ENCODE data around the gene MARVELD1.

MARVELD1 gene

DNA sequence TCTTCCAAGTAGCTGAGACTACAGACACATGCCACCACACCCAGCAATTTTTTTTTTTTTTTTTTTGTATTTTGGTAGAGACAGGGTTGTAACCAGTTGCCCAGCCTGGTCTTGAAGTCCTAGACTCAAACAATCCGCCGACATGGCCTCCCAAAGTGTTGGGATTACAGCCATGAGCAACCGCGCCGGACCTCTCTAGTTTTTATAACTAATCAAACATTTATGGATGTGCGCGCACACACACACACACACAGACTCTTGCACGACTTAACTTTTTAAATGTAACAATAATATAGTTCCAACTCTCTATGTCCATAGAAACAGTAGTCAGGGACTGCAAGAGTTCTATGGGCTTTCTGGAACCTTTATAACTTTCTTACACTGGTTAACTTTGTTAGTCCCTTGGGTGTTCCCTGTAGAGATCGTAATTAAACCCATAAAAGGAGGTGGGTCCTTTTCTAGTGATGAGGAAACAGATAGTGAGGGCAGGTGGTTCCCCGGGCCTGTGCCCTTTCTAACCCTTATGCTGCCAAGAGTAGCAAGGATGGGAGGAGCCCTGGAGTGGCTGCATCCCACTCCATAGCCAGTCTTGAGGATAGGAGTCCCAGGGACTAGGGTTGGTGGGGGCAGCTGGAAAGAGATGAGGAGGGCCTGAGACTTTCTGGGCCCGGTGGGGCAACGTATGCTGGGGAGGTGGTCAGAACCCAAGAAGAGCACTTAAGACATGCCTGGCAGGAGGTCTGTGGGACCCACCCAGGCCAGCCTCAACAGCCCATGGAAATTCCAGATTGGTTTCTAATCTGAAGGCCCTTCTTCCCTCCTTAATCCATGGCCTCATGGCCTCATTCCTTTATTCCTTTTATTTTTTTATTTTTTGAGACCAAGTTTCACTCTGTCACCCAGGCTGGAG lies 8.6 kb downstream of the MARVELD1 start:
- DNase-seq (ENCODE audit: low read depth), result no peak

DNA sequence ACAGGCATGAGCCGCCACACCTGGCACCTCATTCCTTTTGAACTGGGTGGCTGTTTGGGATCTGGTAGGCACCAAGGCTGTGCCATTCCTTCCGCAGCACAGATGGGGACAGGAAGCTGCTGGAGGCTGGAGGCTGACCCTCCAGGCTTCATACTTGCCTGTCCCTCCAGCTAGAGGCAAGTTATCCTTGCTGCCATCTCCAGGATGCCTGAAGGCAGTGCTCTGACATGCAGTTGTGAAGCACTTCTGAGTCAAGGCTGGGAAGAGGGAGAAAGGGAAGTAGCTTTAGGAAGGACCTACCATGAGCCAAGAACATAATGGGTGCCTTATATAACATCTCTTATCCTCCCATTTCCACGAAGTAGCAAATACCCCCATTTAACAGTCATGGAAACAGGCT lies 9.5 kb downstream of the MARVELD1 start:
- DNase-seq (ENCODE audit: low read depth), result no peak

DNA sequence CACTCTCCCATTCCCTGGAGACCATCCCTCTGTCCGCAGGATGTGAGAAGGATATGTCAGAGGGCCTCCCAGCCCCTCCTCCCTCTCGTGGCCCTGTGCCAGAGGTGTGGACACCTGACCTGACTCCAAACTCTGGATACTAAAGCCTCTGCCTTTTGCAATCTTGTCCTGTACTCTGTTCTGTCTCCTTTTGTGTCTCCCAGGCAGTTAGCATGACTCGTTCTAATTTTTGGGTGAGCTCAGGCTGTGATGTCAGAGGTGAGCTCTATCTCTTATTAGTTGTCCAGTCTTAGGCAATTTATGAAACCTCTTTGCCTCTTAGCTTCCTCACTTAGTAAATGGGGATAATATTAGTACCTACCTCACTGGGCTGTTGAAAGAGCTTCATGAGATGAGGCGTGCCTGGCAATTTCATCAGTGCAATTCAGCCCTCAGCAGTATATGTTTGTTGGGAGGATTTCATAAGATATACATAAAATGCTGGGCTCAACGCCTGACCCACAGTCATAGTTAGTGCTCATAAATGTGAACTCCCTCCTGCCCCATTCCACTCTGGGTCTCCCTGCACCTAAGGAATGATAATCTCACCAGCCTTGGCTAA lies 10.9 kb downstream of the MARVELD1 start:
- DNase-seq (ENCODE audit: low read depth), result no peak

DNA sequence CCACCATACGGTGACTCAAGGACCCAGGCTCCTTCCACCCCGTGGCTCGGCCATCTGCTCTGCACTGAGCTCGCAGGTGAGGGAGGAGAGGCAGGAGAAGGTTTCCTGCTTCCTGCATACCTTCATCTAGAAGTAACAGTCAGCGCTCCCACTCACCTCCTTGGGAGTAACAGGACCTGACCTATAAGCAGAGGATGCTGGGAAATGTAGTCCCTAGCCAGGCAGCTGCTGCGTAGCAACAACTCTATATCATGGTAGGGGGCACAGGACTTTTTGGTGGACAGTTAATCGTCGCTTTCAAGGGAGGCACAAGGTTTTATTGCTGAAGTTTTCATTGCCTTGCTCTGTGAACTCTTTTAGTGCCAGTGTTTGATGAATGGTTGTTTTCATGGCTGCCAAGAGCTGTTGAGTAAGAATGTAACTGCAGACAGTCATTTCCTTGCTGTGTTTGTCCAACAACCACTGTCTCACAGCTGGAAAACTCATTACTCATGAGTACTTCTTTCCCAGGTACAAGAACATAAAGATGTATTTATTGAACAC lies 13.2 kb downstream of the MARVELD1 start:
- DNase-seq (ENCODE audit: low read depth), result no peak

DNA sequence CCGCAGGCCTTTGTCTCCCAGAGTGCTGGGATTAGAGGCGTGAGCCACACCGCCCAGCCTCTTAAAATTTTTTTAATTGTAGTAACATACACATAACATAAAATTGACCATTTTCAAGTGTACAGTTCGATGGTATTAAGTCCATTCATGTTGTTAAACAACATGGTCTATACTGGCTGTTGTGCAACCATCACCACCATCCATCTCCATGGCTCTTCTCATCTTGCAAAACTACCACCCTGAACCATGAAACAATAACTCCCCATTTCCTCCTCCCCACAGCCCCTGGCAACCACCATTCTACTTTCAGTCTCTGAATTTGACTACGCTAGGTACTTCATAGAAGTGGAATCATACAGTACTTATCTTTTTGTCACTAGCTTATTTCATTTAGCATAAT lies 15.5 kb downstream of the MARVELD1 start:
- DNase-seq (ENCODE audit: low read depth), result no peak

DNA sequence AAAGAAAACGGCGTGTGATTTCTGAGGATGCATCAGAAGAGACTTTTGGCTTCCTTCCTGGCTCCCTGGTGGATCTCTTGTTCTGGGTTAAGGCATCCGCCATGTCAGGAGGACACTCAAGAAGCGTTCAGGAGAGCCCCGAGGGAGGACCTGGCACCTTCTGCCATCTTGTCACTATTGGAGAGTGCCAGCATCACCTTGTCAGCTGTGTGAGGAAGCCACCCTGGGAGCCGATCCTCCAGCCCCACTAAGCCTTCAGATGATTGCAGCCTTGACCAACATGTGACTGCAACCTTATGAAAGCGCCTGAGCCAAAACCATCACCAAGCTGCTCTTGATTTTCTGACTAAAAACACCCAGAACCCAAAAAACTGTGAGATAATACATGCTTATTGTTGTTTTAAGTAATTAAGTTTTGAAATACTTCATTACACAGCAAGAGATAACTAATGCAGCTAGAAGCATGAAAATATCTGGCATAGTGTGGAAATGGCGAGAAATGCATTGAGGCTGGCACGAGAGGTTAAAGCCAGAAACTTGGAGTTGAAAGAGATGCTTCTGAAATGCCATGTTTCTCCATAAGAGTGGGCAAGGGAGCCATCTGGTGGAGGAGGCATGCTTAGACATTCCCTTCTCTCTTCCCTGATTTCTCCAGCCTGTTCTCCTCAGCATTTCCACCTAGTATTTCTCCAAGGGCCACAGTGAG lies 18.0 kb downstream of the MARVELD1 start:
- peak; percentile 67 for DNase-seq (ENCODE audit: low read depth)

DNA sequence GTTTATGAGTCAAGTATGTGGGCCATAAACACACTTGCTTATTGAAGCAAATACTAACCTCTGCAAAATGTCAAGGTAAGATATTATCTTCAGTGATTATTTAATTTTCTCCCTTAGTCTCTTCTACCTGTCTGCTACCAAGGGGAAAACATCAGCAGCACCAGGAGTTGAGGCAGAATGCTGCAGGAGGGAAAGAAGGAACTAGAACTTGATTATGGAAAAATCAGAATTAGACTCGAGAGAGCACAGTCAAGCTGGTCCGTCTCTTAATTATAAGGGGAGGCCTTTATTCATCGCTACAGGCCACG lies 18.5 kb downstream of the MARVELD1 start:
- no peak for DNase-seq (ENCODE audit: low read depth)

DNA sequence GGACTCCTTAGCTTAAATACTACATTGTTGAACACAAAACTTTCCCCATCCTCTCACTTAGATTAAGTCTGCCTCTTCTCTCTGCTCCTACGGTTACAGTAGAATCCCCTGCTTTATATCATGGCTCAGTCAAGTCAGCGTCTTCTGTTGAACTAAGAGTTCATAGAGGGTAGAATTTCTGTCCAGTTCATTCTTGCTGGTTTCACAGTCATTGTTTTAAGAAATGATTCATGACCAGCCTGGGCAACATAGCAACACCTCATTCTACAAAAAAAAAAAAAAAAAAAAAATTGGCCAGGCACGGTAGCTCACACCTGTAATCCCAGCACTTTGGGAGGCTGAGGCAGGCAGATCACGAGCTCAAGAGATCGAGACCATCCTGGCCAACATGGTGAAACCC lies 19.7 kb downstream of the MARVELD1 start:
- DNase-seq (ENCODE audit: low read depth), result no peak

DNA sequence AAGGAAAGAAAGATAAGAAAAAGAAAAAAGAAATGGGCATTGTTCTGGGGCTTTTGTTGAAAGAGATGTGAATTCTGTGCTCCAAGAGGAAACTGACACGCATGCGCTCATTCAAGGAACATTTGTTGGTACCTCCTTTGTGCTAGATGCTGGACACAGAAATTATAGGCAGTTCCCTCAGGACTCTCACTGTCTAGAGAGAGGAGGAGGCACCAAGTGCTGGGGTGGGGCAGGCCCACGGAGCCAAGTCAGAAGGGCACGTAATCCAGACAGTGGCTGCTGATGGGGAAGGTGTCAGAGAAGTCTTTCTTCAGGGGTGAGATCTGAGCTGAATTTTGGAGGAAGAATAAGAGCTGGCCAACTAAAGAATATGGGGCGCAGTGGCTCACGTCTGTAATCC lies 20.5 kb downstream of the MARVELD1 start:
- DNase-seq (ENCODE audit: low read depth), result no peak

DNA sequence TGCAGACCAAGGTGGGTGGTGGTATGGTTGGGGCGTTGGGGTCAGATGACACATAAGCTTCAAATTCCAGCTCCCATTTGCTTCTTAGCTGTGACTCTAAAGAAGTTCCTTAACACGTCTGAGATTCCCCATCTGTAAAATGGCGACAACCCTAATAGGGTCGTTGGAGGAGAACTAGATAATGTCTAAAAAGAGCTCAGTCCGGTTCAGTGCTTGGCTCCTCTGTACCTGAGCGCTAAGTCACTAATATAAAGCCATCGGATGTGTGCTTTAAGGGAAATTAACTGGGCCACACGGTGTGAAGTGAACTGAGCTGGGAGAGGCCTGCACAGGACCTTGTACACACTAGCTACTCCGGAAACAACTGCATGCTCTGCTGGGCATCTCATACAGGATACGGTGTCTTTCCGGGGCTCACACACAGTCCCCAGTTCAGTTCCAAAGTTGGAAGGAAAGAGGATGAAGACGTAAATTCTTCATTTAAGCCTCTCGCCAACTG lies 22.9 kb downstream of the MARVELD1 start:
- no peak for DNase-seq (ENCODE audit: low read depth)

DNA sequence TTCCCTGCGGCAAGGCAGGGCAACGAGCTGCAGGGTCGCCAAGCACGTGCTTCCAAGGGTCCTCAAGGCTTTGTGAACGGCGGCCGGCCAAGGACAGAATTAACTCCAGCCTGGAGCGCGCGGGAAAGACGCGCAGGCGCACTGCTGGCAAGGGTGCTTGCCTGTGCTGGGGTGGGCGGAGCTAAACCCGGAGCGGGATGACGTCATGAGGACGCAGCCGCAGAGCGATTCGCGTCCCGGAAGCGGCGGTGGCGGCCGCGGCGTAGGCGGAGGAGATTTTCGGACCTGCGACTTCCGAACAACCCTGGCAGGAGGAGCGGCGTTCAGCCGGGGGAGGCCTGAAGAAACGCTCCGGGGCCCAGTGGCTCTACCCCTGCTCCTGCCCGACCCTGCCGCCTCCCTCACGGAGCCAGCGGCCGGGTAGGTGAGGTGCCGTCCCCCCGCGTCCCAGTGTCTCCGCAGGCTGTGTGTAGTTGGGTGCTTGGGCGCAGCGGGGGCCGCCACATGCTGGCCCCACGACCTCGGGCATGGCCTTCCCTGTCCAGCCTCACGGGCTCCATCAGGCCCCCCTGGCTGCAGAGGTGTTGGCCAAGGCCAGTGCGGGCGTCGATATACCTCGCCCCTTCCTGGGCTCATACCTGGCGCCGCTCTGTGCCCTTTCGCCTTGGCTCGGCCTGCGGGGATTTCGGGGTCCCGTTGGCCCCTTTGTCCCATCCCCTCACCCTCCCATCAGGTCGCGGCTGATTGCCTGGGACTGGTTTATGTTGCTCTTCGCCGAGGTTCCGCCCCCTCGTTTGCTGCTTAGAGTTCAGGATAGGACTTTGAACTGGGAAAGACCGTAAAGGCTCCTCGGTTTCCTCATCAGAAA lies 23.6 kb downstream of the MARVELD1 start, which contains the start of gene ZFYVE27:
Gene ZFYVE27, plus strand, starts transcription at position 227 of the 868 bp plus-strand sequence. CDS start 1,350 bp downstream, outside the sequence.
- DNase-seq (ENCODE audit: low read depth), result peak; percentile 92

DNA sequence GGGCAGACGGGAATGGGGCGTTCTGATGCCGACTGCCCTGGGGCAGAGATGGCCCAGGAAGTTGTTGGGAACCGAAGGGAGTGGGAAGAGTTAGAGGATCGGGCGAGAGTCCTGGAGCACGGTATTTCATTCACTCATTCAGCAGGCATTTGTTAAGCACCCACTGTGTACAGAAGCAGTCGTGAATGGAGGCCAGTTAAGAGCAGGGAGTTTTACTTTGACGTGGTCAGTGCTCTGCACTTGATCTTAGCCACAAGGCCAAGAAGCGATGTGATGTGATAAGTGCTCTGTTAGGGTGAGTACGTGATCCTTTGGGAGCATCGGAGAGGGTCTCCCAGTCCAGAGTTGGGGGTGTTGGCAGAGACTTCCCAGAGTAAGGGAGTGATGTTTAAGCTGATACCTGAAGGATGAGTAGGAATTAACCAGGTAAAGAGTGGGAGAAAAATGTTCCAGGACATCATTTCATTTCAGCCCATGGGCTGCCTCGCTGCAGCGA lies 24.3 kb downstream of the MARVELD1 start:
- DNase-seq (ENCODE audit: low read depth), result no peak

DNA sequence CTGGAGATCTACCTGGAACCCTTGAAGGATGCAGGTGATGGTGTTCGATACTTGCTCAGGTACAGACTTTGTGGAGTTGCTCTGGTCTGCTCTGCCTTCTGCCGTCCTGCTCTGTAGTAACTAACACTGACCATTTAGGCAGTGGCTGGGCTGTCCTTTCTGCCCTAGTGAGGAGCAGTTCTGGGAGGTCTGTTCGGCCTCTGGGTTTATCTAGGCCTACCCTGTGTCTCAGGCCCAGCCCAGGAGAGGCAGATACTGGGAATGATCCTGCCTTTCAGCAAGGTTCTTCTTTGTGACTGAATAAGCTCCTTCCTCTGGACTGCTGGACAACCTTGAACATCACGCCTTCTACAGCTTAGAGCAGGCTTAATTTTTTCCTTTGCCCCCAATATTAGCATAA lies 25.1 kb downstream of the MARVELD1 start:
- DNase-seq (ENCODE audit: low read depth), result no peak

DNA sequence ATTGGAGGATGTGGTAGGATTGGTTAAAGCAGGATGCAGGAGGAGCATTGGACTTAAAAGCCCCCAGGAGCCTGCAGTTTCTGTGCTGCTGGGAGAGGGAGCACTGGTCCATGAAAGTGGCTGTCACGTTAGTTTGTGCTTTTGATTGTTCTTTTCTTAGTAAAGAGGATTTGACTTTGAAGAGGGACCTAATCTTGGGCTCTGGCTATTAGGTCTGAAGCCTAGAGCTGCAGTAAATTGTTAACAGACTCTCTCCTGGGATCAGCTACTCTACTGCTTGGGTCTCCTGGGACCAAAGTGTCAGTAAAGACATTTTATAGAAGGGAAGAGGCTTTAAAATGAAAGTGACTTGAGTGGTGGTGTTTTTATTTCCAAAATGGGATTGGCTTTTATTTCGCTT lies 27.1 kb downstream of the MARVELD1 start:
- no peak for DNase-seq (ENCODE audit: low read depth)

DNA sequence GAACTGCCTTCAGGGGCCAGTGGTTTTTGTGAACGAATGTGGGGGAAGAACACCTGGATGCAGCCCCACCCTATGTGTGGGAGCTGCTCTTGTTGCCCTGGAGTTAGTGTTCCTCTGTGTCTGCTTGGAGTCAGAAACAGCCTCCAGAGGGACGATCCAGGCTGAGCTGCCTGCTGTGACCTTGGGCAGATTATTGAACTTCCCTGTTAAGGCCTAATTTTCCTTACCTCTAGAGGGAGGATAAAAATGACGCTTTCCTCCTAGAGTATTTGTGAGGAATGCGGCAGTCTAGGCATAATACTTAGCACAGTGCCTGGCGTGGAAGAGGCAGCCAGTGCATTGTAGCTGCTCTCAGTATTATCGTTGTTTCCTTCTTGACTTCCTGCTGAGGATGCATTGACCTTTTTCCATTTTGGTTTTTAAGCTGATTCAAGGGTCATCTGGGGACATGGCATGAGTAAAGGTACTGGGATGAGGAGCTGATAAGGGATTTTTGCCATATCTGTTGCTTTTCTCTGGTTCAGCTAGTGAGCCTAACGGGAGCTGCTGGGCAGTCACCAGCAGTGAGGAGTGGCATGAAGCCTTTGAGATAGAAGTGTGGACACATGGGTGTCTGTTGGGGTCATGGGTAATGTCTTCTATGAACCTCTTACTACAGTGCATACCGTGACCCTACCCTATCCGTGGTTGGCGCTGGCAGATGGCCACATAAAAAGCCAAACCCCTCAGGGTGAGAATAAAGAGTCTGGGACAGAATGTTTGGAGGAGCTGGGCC lies 29.8 kb downstream of the MARVELD1 start:
- DNase-seq (ENCODE audit: low read depth), result no peak

DNA sequence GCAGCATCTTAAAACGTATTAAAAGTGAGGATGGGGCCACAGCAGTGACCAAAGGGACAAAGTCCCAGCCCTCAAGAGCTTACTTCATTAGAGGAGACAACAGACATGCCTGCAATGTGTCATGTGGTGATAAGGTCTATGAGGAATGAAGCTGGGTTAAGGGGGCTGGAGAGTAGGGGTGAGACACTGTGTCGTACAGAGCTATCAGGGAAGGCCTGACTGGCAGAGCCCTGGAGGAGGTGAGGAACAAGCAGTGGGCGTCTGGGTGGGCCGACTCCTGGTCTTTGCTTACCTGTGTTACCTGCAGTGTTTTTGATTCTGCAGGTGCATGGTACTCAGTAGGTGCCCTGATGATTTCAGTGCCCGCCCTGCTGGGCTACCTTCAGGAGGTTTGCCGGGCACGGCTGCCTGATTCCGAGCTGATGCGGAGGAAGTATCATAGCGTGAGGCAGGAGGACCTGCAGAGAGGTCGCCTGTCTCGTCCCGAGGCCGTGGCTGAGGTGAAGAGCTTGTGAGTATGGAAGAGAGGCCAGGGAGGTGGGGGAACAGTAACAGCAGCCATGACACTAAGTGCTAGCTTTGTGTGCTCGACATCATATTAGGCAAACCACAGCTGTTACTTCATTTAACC lies 31.0 kb downstream of the MARVELD1 start:
- no peak for DNase-seq (ENCODE audit: low read depth)

DNA sequence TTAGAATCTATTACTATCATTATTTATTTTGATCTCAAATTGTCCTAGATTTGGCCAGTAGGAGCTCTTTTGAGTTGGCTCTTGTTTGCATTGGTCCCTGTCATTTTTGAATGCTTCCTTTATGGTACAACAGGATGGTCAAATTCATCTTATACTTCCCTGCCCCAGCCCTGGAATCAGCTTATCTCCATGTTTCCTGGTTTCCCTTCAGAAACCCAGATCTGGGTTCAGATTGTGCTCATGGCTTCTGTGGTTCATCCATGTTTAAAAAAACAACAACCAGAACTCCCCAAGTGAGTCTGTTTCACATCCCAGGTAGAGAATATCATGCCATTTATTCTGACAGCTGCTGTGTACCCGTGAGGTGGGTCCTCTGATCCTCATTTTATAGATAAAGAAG lies 34.0 kb downstream of the MARVELD1 start:
- no peak for DNase-seq (ENCODE audit: low read depth)

DNA sequence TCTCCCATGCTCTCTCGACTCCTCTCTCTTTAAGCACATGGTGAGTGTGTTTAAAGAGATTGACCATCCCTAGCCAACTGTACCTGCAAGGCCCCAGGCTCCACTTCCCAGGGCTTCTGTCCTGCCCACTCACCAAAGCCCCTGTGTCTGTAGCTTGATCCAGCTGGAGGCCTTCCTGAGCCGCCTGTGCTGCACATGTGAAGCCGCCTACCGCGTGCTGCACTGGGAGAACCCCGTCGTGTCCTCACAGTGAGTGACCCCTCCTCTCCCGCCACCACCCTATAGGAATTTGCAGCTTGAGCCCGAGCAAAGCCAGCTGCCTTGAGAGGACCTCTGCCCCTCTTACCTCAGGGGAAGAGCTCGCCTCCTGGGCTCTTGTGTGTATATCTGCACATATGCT lies 34.6 kb downstream of the MARVELD1 start:
- DNase-seq (ENCODE audit: low read depth), result no peak

DNA sequence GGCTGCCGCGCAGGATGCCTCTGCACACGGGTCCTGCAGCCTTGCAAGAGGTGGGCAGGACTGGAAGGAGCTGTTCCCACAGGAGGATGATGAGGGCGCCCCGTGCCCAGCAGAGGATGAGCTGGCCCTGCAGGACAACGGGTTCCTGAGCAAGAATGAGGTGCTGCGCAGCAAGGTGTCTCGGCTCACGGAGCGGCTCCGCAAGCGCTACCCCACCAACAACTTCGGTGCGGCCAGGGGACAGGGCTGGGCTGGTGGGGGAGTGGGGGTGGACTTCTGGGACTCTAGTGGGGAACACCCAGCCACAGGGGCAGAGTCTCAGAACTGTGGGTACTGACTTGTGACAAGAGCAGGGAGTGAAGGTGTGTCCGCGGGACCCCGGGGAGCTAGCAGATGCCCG lies 39.4 kb downstream of the MARVELD1 start:
- no peak for DNase-seq (ENCODE audit: low read depth)

DNA sequence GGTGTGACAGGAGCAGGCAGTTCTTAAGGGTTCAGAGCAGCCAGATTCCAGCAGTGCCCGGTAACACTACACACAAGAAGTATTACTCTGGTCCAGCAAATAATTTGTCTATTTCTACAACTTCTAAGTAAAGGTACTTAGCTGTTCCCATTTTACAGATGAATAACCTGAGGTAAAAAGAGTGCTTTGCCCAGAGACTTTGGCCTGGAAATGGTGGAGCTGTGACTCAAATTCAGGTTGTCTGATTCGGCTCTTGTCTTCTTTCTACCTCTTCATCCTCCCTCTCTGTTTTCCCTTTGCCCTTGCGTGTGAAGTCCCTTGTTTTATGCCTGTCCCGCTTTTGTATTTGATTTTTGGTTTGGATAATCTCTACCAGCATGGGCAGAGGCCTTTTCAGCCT lies 41.2 kb downstream of the MARVELD1 start:
- no peak for DNase-seq (ENCODE audit: low read depth)

All from fibroblast of the conjunctiva (primary cell).